ENCODE measurements around the gene RGMA. TPM values are rescaled to one million over a fixed set of nuclear protein-coding genes. Genes with fewer than 3 reads are reported as not detected.
"Not testable (repeated sequence)": the region's sequence is repeated elsewhere in the genome, so short reads cannot be mapped to it uniquely, and the experiment has no call there.

RGMA gene
- polyA plus RNA-seq, 1 experiment: 0.17 TPM

DNA sequence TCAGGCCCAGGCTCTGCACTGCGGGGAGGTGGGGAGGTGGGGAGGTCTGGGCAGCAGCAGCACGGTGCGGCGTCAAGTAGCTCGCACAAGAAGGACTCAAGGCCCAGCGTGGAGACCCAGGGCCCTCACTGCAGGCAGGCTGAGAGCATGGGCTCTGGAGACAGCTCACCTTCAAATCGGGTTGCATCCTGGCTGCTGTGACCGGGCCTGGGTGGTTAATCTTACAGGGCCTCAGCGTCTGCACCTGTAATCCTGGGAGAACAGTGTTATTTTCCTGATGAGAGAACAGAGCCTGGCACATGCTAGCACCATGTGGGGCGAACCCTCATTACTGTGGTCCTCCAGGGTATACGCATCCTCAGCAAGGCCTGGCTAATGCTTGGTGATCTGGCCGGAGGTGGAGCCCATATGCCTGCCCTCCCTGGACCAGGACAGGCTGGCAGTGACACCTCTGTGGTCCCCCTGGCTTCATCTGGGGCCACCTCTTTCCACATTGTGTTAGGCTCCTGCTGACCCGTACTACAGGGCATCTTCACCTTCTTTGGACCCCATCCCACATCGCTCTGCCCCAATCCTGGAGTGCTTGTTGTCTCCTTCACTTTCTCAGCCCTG, 55.5 kb downstream of the RGMA start:
- CTCF ChIA-PET: interaction anchor here (1.0 to 2.2 kb wide), 3 partner anchors 55 to 1086 kb away, joined by 4 to 19 read pairs (median 10); partner anchors contain the start of gene RGMA
- no peak for DNase-seq (ENCODE audit: low read depth, low spot score)
- Histone ChIP-seq H3K9me3 (ENCODE audit: control insufficient read depth, insufficient read depth, low read length) (peaks cover 3% of the 10 kb centered on the region; the same call in 1 of the 2 replicates), H3K4me3 (ENCODE audit: low read depth, low read length) (no peak overlapping the region), H3K27me3 (ENCODE audit: control insufficient read depth, insufficient read depth, low read length) (no peaks in the 10 kb centered on the region), H3K27ac (ENCODE audit: low read depth, low read length) (no peak overlapping the region)
- TF ChIP-seq CTCF (IDR thresholded peaks at IDR 0.05; ENCODE audit: low read depth, low read length): no peak
- POLR2A ChIA-PET: no interaction called here

DNA sequence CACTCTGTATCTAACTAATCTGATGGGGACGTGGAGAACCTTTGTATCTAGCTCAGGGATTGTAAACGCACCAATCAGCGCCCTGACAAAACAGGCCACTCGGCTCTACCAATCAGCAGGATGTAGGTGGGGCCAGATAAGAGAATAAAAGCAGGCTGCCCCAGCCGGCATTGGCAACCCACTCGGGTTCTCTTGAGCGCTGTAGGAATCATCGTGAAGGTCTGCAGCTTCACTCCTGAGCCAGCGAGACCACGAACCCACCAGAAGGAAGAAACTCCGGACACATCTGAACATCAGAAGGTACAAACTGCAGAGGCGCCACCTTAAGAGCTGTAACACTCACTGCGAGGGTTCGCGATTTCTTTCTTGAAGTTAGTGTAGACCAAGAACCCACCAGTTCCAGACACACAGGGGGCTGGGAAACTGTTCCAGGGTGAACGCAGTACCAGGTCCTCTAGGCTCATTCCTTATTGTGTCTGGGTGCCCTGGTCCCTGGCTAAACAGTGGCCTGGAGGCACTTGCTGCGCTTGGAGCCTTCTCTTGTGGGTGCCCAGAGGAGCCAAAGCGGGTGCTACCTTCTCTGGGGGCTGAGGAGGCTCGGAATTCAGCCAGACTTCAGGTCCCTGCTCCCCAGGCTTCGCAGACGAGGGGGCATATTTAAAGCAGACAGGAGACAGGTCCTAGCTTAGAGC, 56.4 kb downstream of the RGMA start:
- not testable (repeated sequence) for H3K9me3 ChIP-seq (ENCODE audit: control insufficient read depth, insufficient read depth, low read length); DNase-seq (ENCODE audit: low read depth, low spot score); H3K27me3 ChIP-seq (ENCODE audit: control insufficient read depth, insufficient read depth, low read length); H3K27ac ChIP-seq (ENCODE audit: low read depth, low read length); H3K4me3 ChIP-seq (ENCODE audit: low read depth, low read length)
- CTCF ChIA-PET: interaction anchor here (1.0 to 2.2 kb wide), 3 partner anchors 55 to 1087 kb away, joined by 4 to 19 read pairs (median 10); partner anchors contain the start of gene RGMA
- POLR2A ChIA-PET: interaction anchor here (1.4 kb wide), 1 partner anchor 1087 kb away, joined by 3 read pairs; no protein-coding TSS in a partner anchor

DNA sequence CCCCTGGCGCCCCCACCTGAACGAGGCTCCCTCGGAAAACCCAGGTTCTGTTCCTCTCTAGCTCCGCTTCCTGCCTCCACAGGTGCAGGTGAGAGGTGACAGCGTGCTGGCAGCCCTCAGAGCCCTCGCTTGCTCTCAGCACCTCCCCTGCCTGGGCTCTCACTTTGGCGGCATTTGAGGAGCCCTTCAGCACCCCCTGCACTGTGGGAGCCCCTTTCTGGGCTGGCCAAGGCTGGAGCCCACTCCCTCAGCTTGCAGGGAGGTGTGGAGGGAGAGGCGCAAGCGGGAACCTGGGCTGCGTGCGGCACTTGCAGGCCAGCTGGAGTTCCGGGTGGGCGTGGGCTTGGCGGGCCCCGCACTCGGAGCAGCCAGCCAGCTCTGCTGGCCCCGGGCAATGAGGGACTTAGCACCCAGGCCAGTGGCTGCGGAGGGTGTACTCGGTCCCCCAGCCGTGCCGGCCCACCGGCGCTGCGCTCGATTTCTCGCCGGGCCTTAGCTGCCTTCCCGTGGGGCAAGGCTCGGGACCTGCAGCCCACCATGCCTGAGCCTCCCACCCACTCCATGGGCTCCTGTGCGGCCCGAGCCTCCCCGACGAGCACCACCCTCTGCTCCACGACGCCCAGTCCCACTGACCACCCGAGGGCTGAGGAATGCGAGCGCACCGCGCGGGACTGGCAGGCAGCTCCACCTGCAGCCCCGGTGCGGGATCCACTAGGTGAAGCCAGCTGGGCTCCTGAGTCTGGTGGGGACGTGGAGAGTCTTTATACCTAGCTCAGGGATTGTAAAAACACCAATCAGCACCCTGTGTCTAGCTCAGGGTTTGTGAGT, 57.2 kb downstream of the RGMA start:
- DNase-seq (ENCODE audit: low read depth, low spot score); H3K9me3 ChIP-seq (ENCODE audit: control insufficient read depth, insufficient read depth, low read length); H3K27me3 ChIP-seq (ENCODE audit: control insufficient read depth, insufficient read depth, low read length); H3K4me3 ChIP-seq (ENCODE audit: low read depth, low read length); H3K27ac ChIP-seq (ENCODE audit: low read depth, low read length): not testable (repeated sequence)
- CTCF ChIA-PET: interaction anchor here (1.9 to 4.2 kb wide), 3 partner anchors 56 to 1088 kb away, joined by 10 to 75 read pairs (median 19); partner anchors contain the start of gene RGMA
- POLR2A ChIA-PET: interaction anchor here (1.4 kb wide), 1 partner anchor 1088 kb away, joined by 3 read pairs; no protein-coding TSS in a partner anchor

- POLR2A ChIA-PET: interaction anchor here (1.4 kb wide), 1 partner anchor 1089 kb away, joined by 3 read pairs; no protein-coding TSS in a partner anchor
- DNase-seq (ENCODE audit: low read depth, low spot score): no peak
- no peaks in the 10 kb centered on the region for H3K27me3 ChIP-seq (ENCODE audit: control insufficient read depth, insufficient read depth, low read length)
- H3K4me3 ChIP-seq (ENCODE audit: low read depth, low read length): no peak overlapping the region
- no peaks in the 10 kb centered on the region; the same call in 1 of the 2 replicates for H3K9me3 ChIP-seq (ENCODE audit: control insufficient read depth, insufficient read depth, low read length)
- no peak for TF ChIP-seq CTCF (IDR thresholded peaks at IDR 0.05; ENCODE audit: low read depth, low read length)
- H3K27ac ChIP-seq (ENCODE audit: low read depth, low read length): no peak overlapping the region
- CTCF ChIA-PET: interaction anchor here (0.9 to 4.9 kb wide), 4 partner anchors 11 to 1132 kb away, joined by 3 to 75 read pairs (median 28); no protein-coding TSS in a partner anchor
These were observed 57.9 kb downstream of the RGMA start for GRCh38 chr15:93031103-93031464.

DNA sequence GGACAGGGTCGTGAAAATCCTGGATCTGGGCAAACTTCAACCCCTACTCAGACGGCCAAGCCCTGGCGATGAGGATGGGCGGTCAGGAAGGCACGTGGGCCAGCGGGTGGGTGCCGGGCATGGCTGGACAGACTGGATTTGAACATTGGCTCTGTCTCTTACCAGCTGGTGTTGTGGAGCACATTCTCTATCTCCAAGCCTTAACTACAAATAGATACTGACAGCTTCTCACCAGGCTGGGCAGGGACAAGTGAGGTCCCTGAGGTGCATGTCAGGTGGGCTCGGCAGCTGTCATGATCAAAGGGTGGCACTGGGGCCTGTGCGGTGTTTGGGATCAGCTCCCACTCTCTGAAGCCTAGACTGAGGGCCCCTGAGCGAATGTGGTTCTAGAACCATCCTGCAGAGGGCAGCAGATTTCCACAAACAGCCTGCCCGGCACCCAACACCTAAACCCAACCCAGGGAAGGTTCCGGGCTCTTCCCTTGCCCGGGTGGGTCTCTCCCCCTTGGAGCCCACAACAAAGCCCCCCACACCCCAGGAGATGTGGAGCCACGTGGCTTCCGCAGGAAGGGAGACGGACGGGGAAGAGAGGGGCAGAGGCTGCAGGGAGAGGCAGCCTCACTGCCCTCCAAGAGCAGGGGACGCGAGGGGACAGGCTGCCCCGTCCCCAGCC, 58.4 kb downstream of the RGMA start:
- Histone ChIP-seq H3K27ac (ENCODE audit: low read depth, low read length) (peak overlapping the region; percentile 11), H3K4me3 (ENCODE audit: low read depth, low read length) (no peak overlapping the region), H3K9me3 (ENCODE audit: control insufficient read depth, insufficient read depth, low read length) (no peaks in the 10 kb centered on the region; the same call in 1 of the 2 replicates), H3K27me3 (ENCODE audit: control insufficient read depth, insufficient read depth, low read length) (no peaks in the 10 kb centered on the region)
- CTCF ChIA-PET: interaction anchor here (0.6 to 4.9 kb wide), 27 partner anchors 10 to 1294 kb away, joined by 3 to 75 read pairs (median 4); partner anchors contain the start of gene RGMA
- POLR2A ChIA-PET: interaction anchor here (0.6 kb wide), 1 partner anchor 974 kb away, joined by 3 read pairs; no protein-coding TSS in a partner anchor
- peak; percentile 84 for TF ChIP-seq CTCF (IDR thresholded peaks at IDR 0.05; ENCODE audit: low read depth, low read length)
- peak; percentile 26 for DNase-seq (ENCODE audit: low read depth, low spot score)

All from AG04450 (cell line).